Prostate gland (tissue), 2 donors: Measurements from ENCODE around the gene PARK7. TPM values are rescaled to one million over a fixed set of nuclear protein-coding genes. Genes with fewer than 3 reads are reported as not detected.

ENCODE experiments used
- DNase-seq: peaks from one replicate; pipeline ENCODE4 v3.0.0-alpha.2; 2019; ENCODE audit warnings: low spot score
- H3K27ac ChIP-seq, 2 donors: fragments of 200-600 bp; sonication (generic); 2 replicates each; pipeline ENCODE4 v1.5.1; 2017 to 2019
- H3K27me3 ChIP-seq: fragments of 200-600 bp; sonication (generic); replicated peaks from 2 replicates; pipeline ENCODE4 v1.5.1; 2019; ENCODE audit not compliant: insufficient read depth
- H3K36me3 ChIP-seq, 2 donors: fragments of 200-600 bp; sonication (generic); 1 replicate in 1 of 2; 2 replicates in 1 of 2; pipeline versions ENCODE4 v1.5.1 to v1.8.1; 2017 to 2019
- H3K4me1 ChIP-seq: fragments of 200-600 bp; sonication (generic); replicated peaks from 2 replicates; pipeline ENCODE4 v1.5.1; 2019
- H3K4me3 ChIP-seq, 2 donors: fragments of 200-600 bp; sonication (generic); 2 replicates each; pipeline ENCODE4 v1.5.1; 2017 to 2019
- H3K9me3 ChIP-seq: fragments of 200-600 bp; sonication (generic); 2 replicates; pipeline ENCODE4 v1.5.1; 2017
- CTCF ChIP-seq, 4 experiments: fragments of 200-600 bp in 2 of 4; fragments of 450-650 bp in 2 of 4; sonication (generic) in 2 of 4; IDR thresholded peaks; 1 replicate in 3 of 4; 2 replicates in 1 of 4; pipeline ENCODE4 v1.5.1; 2016 to 2019; ENCODE audit warnings: antibody characterized with exemption in 4 of 4, mild to moderate bottlenecking in 2 of 4, moderate library complexity in 2 of 4
- POLR2A ChIP-seq: fragments of 450-650 bp; IDR thresholded peaks from one replicate; pipeline ENCODE4 v1.6.1; 2016; ENCODE audit warnings: antibody characterized with exemption, mild to moderate bottlenecking
- POLR2AphosphoS5 ChIP-seq: sonication (generic); formaldehyde crosslinking; IDR thresholded peaks from one replicate; pipeline ENCODE4 v1.6.1; 2017; ENCODE audit warnings: antibody characterized with exemption
- WGBS: methylation state at CpG from one replicate; pipeline ENCODE4 v1.1.5; 2018; 5-methylcytosine and 5-hydroxymethylcytosine counted together
- intact Hi-C: fragments of 100-400 bp; cut with DNase I; formaldehyde crosslinking; loops from one replicate; pipeline ENCODE4 v1.14.2; 2022
- total RNA-seq, 2 donors: library from RNA; depleted of rRNA; stranded (reverse); fragments of >200 nt; gene quantifications; one replicate each; pipeline ENCODE4 v1.1.0, GENCODE V29; 2016

The PARK7 gene
- total RNA-seq, 2 donors from 2014 or later: 156 to 284 TPM

- no peak overlapping the region for H3K4me3 ChIP-seq
- no peak for DNase-seq
- intact Hi-C loops: no loop called here
- no peaks in the 10 kb centered on the region for H3K4me1 ChIP-seq
- TF ChIP-seq CTCF (IDR thresholded peaks at IDR 0.05): no peak
- TF ChIP-seq POLR2AphosphoS5: no peak
- TF ChIP-seq POLR2A: no peak
- H3K27me3 ChIP-seq: no peaks in the 10 kb centered on the region
- H3K9me3 ChIP-seq: no peaks in the 10 kb centered on the region
- H3K27ac ChIP-seq: no peak overlapping the region
- 73% methylated on average over 1 of the region's 1 CpG for WGBS
- peaks cover 0 to 11% of the 10 kb centered on the region in 2 donors for H3K36me3 ChIP-seq
Measured at GRCh38 chr1:7988576-7988975, 27.1 kb downstream of the PARK7 start.

GRCh38 chr1:7989762-7990428 lies 28.4 kb downstream of the PARK7 start:
- Histone ChIP-seq H3K36me3 (peaks cover 0 to 11% of the 10 kb centered on the region in 2 donors), H3K4me3 (no peak overlapping the region), H3K4me1 (no peaks in the 10 kb centered on the region), H3K27me3 (no peaks in the 10 kb centered on the region), H3K27ac (no peak overlapping the region), H3K9me3 (no peaks in the 10 kb centered on the region)
- DNase-seq: no peak
- intact Hi-C loops: no loop called here
- TF ChIP-seq POLR2A (no peak), POLR2AphosphoS5 (no peak), CTCF (IDR thresholded peaks at IDR 0.05) (no peak)
- 66% methylated on average over 2 of the region's 2 CpGs for WGBS

DNA sequence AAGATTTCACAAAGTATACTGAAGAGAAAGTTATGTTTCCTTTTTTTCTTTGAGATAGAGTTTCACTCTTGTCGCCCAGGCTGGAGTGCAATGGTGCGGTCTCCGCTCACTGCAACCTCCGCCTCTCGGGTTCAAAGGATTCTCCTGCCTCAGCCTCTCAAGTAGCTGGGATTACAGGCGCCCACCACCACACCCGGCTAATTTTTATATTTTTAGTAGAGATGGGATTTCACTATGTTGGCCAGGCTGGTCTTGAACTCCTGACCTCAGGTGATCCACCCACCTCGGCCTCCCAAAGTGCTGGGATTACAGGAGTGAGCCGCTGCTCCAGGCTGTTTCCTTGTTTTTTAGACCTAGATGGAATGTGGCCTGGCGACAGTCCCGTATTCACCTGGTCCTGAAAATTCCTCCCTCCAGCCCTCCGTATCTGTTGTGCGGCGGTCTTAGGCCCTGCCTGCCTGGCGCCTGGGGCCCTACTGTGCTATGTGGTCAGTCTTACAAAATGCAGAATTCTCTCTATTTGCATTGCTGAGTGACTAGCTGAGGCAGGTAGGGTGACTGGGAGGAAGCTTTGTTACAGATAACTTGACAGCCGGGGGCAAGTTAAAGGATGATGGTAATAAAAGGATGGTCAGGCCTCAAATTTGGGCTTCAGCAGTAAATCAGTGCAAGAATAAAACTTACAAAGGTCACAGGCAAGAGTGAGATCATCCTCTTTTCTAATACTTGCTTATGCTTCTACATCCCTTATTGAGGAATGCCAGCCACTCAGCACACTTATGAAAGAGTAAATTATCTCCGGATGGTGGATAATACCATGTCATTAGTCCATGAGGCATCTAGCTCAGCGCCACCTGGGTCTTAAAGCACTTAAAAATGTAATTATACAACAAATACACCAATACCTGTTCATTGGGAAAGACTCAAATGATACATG lies 30.3 kb downstream of the PARK7 start:
- Histone ChIP-seq H3K27me3 (no peaks in the 10 kb centered on the region), H3K9me3 (no peaks in the 10 kb centered on the region), H3K4me3 (no peak overlapping the region), H3K27ac (no peak overlapping the region), H3K36me3 (no peaks in the 10 kb centered on the region), H3K4me1 (no peaks in the 10 kb centered on the region)
- 83% methylated on average over 18 of the region's 18 CpGs for WGBS
- intact Hi-C loops: no loop called here
- TF ChIP-seq CTCF (IDR thresholded peaks at IDR 0.05) (no peak), POLR2AphosphoS5 (no peak), POLR2A (no peak)
- DNase-seq: no peak

- Histone ChIP-seq H3K27me3 (no peaks in the 10 kb centered on the region), H3K4me3 (no peak overlapping the region), H3K36me3 (no peaks in the 10 kb centered on the region), H3K9me3 (no peaks in the 10 kb centered on the region), H3K27ac (no peak overlapping the region), H3K4me1 (no peaks in the 10 kb centered on the region)
- no peak for TF ChIP-seq POLR2AphosphoS5
- WGBS: 97% methylated on average over 4 of the region's 4 CpGs
- DNase-seq: no peak
- intact Hi-C loops: no loop called here
Measured at GRCh38 chr1:7992885-7993284, 31.4 kb downstream of the PARK7 start.

DNA sequence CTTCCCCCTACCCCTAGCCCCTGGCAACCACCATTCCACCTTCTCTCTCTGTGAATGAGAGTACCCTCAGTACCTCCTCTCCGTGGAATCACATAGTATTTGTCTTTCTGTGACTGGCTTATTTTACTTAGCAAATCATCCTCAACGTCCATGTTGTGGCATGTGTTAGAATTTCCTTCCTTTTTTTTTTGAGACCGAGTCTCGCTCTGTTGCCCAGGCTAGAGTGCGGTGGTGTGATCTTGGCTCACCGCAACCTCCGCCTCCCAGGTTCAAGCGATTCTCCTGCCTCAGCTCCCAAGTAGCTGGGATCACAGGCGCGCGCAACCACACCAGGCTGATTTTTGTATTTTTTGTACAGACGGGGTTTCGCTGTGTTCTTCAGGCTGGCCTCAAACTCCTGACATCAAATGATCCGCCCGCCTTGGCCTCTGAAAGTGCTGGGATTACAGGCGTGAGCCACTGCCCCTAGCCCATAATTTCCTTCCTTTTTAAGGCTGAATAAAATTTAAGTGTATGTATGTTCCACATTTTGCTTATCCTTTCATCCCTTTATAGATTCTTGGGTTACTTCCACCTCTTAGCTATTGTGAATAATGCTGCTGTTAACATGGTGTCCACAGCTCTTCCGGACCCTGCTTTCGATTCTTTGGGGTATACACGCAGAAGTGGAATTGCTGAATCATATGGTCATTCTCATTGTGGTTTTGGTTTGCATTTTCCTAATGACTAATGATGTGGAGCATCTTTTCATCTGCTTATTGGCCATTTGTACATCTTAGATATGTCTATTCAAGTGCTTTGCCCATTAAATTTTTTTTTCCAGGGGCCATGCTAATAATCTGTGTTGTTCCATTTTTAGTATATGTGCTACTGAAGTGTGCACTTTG lies 32.3 kb downstream of the PARK7 start:
- no peaks in the 10 kb centered on the region for H3K4me1 ChIP-seq
- no peak for DNase-seq
- H3K9me3 ChIP-seq: no peaks in the 10 kb centered on the region
- TF ChIP-seq CTCF (IDR thresholded peaks at IDR 0.05) (no peak), POLR2A (no peak), POLR2AphosphoS5 (no peak)
- no peaks in the 10 kb centered on the region for H3K36me3 ChIP-seq
- intact Hi-C loops: no loop called here
- no peak overlapping the region for H3K4me3 ChIP-seq
- no peaks in the 10 kb centered on the region for H3K27me3 ChIP-seq
- H3K27ac ChIP-seq: no peak overlapping the region
- WGBS: 92% methylated on average over 19 of the region's 19 CpGs
